RWPE1 (cell line): ENCODE data around the gene PTGFRN.

Source experiments
- CTCF ChIA-PET: fragments of 350-600 bp; sonication (Branson Sonifier 250); formaldehyde crosslinking; extraction: SDS; loops from one replicate; lab custom pipeline; 2021; lab: Yijun Ruan, JAX
- POLR2A ChIA-PET: fragments of 400-600 bp; formaldehyde crosslinking; extraction: SDS; loops from one replicate; lab custom pipeline; 2020; ENCODE audit warnings: antibody characterized with exemption; ENCODE audit not compliant: low non-redundant PET; lab: Yijun Ruan, JAX
- DNase-seq: peaks from one replicate; pipeline ENCODE4 v3.0.0; 2012; ENCODE audit warnings: low spot score
- H3K27ac ChIP-seq: fragments of 450-650 bp; 2 replicates; pipeline ENCODE4 v1.5.1; 2017
- TF ChIP-seq, protein P1 (sequence below): fragments of 450-650 bp; conservative IDR thresholded peaks from 2 replicates; pipeline ENCODE4 v1.5.1; 2017; ENCODE audit warnings: low read depth, mild to moderate bottlenecking

PTGFRN gene

DNA sequence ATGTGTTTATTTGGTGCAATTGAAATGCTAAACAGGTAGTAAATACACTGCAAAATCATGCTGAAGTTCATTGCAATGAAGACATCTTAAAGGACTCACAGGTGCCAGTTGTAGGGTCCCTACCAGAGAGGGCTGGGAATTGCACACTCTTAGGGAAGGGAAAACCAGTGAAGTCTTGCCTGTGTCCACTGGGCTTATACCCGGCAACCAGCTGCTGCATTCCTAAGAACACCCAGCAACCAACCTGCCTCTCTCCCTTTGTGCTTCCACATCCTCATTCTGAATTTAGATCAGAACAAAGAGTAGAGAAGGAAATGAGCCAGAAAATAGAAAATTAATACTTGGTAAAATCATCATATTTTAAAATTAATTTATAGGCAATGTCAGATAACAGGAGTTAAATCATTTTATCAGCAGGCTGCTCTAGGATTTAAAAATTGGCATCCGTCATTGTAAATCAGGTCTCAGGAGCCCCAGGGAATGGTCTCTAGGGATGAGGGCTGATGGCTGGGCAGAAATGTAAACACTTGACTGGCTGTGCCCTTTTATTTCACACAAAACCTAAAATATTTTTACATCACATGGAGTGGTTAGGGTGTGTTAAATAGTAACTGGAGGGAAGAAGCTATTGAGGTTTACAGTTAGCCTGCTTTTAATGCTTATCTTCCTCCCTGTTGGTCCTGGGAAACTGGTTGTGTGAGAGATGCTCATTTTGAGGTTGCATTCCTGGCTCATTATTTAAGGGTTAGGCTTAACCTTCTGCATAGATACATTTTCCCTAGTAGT, 31.3 kb downstream of the PTGFRN start:
- ChIA-PET CTCF (interaction anchor here (0.6 to 1.8 kb wide), 2 partner anchors 203 to 593 kb away, joined by 3 to 6 read pairs; no protein-coding TSS in a partner anchor), POLR2A (no interaction called here)
- no peak overlapping the region for H3K27ac ChIP-seq
- TF ChIP-seq, protein P1, sequence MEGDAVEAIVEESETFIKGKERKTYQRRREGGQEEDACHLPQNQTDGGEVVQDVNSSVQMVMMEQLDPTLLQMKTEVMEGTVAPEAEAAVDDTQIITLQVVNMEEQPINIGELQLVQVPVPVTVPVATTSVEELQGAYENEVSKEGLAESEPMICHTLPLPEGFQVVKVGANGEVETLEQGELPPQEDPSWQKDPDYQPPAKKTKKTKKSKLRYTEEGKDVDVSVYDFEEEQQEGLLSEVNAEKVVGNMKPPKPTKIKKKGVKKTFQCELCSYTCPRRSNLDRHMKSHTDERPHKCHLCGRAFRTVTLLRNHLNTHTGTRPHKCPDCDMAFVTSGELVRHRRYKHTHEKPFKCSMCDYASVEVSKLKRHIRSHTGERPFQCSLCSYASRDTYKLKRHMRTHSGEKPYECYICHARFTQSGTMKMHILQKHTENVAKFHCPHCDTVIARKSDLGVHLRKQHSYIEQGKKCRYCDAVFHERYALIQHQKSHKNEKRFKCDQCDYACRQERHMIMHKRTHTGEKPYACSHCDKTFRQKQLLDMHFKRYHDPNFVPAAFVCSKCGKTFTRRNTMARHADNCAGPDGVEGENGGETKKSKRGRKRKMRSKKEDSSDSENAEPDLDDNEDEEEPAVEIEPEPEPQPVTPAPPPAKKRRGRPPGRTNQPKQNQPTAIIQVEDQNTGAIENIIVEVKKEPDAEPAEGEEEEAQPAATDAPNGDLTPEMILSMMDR, result no peak
- no peak for DNase-seq

DNA sequence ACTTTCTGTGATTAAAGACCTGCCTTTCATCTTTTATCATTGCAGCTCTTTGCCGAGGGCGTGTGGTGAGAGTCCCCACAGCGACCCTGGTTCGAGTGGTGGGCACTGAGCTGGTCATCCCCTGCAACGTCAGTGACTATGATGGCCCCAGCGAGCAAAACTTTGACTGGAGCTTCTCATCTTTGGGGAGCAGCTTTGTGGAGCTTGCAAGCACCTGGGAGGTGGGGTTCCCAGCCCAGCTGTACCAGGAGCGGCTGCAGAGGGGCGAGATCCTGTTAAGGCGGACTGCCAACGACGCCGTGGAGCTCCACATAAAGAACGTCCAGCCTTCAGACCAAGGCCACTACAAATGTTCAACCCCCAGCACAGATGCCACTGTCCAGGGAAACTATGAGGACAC, 32.0 kb downstream of the PTGFRN start:
- ChIA-PET CTCF (interaction anchor here (0.5 to 1.8 kb wide), 4 partner anchors 28 to 593 kb away, joined by 3 to 6 read pairs (median 4); no protein-coding TSS in a partner anchor), POLR2A (no interaction called here)
- TF ChIP-seq, protein P1, result no peak
- no peak for DNase-seq
- no peak overlapping the region for H3K27ac ChIP-seq

DNA sequence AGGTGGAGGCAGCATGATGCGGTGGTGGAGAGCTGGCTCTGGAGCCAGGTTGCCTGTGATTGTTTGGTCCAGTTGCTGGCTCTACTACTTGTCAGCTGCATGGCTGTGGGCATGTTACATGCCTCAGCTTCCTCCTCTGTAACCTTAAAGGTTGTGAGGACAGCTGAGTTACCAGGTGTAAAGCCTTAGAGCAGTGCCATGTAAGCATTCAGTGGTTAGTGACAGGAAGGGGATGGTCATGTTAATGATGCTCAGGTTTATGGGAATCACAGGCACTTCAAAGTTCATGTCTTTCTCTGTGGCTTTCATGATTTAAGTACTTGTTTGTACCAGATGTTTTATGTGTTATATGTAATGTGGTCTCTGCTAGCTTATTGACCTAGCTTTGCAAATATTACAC, 32.6 kb downstream of the PTGFRN start:
- H3K27ac ChIP-seq, result no peak overlapping the region
- ChIA-PET POLR2A (no interaction called here), CTCF (interaction anchor here (0.5 to 0.7 kb wide), 3 partner anchors 28 to 419 kb away, joined by 3 to 4 read pairs (median 3); no protein-coding TSS in a partner anchor)
- no peak for DNase-seq
- TF ChIP-seq, protein P1, result no peak

DNA sequence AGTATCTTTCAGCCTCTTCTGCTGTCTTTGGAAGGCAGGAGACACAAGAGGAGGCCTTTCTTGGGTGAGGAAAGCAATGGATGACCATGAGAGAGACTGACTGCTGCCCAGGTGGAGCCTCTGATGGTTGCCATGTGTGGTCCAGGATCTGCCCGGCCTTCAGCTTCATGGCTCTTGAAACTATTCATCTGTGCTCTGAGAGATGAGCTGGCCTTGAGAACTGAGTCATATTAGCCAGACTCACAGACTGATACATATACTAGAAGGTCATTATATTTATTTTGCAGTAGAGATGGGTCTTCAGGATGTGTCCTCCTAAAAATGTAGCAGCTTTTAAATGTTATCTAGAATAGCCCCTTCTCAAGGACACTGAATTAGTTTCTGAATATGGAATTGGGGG, 33.7 kb downstream of the PTGFRN start:
- CTCF ChIA-PET, result no interaction called here
- DNase-seq, result no peak
- TF ChIP-seq, protein P1, result no peak
- POLR2A ChIA-PET, result no interaction called here
- no peak overlapping the region for H3K27ac ChIP-seq

DNA sequence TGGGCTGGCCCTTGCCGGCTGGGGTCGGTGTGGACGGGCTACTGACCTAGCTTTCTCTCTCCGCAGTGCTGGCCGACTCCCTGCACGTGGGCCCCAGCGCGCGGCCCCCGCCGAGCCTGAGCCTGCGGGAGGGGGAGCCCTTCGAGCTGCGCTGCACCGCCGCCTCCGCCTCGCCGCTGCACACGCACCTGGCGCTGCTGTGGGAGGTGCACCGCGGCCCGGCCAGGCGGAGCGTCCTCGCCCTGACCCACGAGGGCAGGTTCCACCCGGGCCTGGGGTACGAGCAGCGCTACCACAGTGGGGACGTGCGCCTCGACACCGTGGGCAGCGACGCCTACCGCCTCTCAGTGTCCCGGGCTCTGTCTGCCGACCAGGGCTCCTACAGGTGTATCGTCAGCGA, 34.9 kb downstream of the PTGFRN start:
- TF ChIP-seq, protein P1, result no peak
- no peak for DNase-seq
- H3K27ac ChIP-seq, result no peak overlapping the region
- ChIA-PET POLR2A (no interaction called here), CTCF (interaction anchor here (0.6 to 0.8 kb wide), 2 partner anchors 37 to 127 kb away, joined by 3 to 7 read pairs; no protein-coding TSS in a partner anchor)

DNA sequence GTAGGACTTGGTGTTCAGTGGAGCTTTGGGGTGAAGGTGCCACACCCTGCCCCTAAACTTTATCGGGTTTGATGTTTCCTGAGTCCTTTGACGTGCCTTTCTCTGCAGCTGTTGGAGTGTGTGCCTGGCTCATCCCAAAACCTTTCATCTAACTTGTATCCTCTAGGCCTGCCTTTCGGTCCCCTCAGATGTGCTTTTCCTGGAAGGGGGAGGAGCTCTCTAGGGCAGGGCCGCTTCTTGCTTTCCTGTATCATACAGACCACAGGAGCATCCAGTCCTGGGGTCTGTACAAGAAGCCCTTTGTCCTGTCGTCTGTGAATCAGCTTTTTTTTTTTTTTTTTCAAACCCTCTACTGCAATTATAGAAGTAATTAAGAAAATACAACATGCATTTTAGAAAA, 35.7 kb downstream of the PTGFRN start:
- TF ChIP-seq, protein P1, result no peak
- DNase-seq, result no peak
- CTCF ChIA-PET, result interaction anchor here (0.6 to 0.8 kb wide), 2 partner anchors 38 to 128 kb away, joined by 3 to 7 read pairs; no protein-coding TSS in a partner anchor
- POLR2A ChIA-PET, result no interaction called here
- H3K27ac ChIP-seq, result no peak overlapping the region
